Left renal pelvis (tissue), 4 donors: ENCODE measurements around the gene ATMIN. TPM values are rescaled to one million over a fixed set of nuclear protein-coding genes. Genes with fewer than 3 reads are reported as not detected.

Experiments
- DNase-seq, 4 donors: peaks; one replicate each; pipeline ENCODE4 v3.0.0-alpha.2; 2013; ENCODE audit warnings: low read depth in 4 of 4, low spot score in 3 of 4
- polyA plus RNA-seq, 4 donors: library from polyadenylated mRNA; unstranded; fragments of 120-200 nt; gene quantifications; one replicate each; pipeline ENCODE4 v1.2.1, GENCODE V29; 2013; ENCODE audit not compliant: insufficient read length in 4 of 4

The ATMIN gene
- 10 to 100 TPM; 44.0 to 48.7 (median 47.4) TPM for polyA plus RNA-seq

DNA sequence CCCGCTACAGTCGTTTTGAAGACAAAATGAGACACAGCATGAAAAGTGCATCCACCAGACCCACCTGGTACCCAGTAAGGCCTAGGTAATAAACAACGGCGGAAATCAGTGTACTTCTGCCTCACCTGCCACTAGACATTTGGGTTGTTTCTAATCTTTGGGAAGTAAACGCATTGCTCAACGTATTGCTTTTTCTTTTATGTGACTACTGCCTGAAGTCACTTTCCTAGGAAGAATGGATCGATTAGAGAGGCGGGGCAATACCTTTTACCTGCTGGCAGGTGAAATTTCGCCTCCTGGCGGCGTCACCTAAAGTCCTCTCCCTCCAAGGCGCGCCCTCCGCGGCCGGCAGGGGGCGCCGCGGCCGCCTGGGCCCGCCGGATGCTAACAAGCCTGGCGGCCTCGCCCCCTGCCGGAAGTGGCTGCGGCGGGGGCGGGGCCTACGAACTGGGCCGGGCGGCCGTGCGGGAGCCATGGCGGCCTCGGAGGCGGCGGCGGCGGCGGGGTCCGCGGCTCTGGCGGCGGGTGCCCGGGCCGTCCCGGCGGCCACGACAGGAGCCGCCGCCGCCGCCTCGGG is at the start of gene ATMIN:
ATMIN (plus strand) TSS at position 445 of the 577 bp plus-strand sequence; CDS start at position 474, 29 bp downstream.
- peak; percentile 21 to 80 (median 76) for DNase-seq

GRCh38 chr16:80986557-80986956 is 49.1 kb upstream of the ATMIN start:
- DNase-seq, result no peak

DNA sequence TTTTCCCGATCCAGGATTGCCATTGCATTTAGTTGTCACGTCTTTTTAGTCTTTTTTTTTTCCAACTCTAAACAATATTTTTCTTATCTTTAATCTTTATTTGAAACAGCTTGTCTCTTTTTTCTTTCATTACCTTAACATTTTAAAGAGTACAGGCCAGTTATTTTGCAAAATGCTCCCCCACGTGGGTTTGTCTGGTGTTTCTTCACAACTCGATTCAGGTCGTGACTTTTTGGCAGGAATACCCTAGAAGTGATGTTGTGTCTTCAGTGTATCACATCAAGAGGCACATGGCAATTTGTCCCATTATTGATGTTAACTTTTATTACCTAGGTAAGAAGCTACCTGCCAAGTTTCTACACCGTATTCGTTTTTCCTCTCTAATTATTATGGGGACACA is 46.9 kb upstream of the ATMIN start:
- no peak for DNase-seq

- DNase-seq, result no peak
These were observed 45.8 kb upstream of the ATMIN start for GRCh38 chr16:80989801-80990200.

- DNase-seq, result no peak
These were observed 45.1 kb upstream of the ATMIN start for GRCh38 chr16:80990577-80990976.

DNA sequence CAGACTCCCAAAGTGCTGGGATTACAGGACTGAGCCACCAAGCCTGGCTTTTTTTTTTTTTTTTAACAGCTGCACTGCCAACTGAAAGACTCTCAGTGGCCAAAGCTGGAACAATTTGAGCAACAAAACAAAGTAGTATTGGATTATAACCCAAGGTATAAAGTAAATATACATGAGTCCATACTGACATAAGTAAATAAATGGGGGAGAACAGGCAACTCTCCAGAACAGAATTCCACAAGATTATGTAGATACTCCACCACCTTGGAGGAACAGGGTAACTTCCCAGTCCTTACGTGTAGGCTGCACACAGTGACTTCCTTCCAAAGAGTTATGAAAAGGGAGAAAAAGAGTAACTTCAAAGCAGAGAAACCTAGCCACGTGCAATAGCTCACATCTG is 44.7 kb upstream of the ATMIN start:
- no peak for DNase-seq

DNA sequence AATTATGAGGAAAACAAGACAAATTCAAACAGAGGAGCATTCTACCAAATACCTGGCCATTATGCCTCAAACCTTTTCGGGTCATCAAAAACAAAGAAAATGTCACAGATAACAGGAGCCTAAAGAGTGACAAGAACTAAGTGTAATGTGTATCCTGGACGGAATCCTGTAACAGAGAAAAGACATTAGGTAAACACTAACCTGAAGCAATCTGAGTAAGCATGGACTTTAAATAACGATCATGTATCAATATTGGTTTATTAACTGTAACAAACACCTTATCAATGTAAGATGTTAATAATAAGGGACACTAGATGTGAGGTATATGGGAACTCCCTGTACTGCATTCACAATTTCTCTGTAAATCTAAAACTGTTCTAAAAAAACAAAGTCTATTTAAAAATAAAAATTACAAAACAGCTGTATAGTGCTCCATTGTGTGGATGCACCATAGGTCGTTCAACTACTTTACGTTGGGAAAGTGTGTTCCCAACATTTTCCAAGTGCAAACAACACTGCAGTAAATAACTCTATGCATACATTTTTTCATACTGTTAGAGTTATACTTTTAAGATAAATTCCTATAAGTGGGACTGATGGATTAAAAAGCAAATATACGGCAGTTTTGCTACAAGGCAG is 43.7 kb upstream of the ATMIN start:
- DNase-seq, result no peak

GRCh38 chr16:80992676-80993293 is 42.9 kb upstream of the ATMIN start:
- no peak for DNase-seq

DNA sequence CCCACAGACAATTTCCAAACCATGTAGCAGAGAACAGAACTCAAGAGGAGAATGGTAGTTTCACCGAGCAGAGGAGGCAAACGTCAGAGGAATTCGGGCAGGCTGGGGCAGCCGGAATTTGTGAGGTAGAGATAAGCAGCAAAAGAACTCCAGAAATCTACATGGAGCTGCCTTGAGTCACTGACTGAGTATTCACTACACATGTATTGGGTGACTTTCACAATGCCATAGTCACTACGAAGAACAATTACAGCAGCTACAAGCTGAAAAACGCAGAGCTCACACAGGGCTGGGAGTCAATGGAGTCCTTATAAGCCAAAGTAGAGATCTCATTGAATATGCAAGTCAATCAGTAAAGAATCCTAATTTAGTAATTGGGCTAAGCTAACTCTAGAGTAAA is 42.3 kb upstream of the ATMIN start:
- no peak for DNase-seq

GRCh38 chr16:80993834-80994233 is 41.8 kb upstream of the ATMIN start:
- no peak for DNase-seq

- no peak for DNase-seq
These were observed 41.2 kb upstream of the ATMIN start for GRCh38 chr16:80994451-80994850.

GRCh38 chr16:80996688-80997138 is 38.9 kb upstream of the ATMIN start:
- peak in 1 of 4 donors; percentile 25 for DNase-seq

DNA sequence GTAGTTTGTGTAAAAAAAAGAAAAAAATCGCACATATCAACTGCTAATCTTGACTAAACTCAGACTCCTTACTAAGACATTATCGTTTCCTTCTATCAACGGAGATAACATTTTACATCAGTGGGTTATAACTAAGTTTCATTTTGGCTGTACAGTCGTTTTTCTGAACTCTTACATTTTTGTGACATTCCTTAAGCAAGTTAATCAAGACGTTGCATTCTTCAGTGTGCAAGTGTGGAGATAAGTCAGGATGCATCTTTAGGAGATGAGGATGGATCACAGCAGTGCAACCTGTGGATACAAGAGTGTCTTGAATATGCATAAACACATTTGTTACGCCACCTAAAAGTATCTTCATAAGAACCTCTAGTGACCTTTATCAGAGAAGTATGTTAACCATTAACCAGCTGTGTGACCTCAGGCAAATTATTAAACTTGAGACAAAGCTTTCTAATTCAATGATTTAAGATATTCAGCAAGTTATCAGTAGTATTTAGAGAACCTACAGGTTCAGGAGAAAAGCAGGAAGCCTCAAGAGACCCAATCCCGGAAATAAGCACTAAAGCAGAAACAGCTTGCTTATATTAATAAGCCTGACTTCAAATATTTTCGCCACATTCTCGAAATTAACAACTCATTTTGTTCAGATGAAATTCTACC is 38.4 kb upstream of the ATMIN start:
- DNase-seq, result peak in 1 of 4 donors; percentile 33

DNA sequence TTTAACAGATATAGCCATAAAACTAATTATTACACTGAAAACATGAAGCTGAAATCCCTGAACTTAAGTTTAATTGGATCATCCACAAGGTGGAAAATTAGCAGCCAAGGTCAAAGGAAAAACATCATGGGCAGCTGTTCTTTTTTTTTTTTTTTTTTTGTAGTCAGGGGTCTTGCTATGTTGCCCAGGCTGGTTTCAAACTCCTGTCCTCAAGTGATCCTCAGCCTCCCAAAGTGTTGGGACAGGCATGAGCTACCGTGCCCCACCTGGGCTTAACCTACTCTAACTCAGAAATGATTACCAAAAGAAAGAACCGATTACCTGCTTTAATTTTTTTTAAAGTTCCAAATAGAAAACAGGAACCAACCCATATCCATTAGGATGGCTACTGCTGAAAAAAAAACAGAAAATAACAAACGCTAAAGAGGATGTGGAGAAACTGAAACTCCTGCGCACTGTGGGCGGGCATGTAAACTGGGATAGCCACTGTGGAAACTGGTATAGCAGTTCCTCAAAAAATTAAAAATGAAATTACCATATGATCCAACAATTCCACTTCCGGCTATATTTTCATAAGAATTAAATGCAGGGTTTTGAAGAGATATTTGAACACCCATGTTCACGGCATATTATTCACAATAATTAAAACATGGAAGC is 37.5 kb upstream of the ATMIN start:
- DNase-seq, result no peak

GRCh38 chr16:81000873-81001272 is 34.8 kb upstream of the ATMIN start:
- DNase-seq, result no peak

- no peak for DNase-seq
These were observed 34.3 kb upstream of the ATMIN start for GRCh38 chr16:81001330-81001729.

- no peak for DNase-seq
These were observed 32.6 kb upstream of the ATMIN start for GRCh38 chr16:81003064-81003463.

DNA sequence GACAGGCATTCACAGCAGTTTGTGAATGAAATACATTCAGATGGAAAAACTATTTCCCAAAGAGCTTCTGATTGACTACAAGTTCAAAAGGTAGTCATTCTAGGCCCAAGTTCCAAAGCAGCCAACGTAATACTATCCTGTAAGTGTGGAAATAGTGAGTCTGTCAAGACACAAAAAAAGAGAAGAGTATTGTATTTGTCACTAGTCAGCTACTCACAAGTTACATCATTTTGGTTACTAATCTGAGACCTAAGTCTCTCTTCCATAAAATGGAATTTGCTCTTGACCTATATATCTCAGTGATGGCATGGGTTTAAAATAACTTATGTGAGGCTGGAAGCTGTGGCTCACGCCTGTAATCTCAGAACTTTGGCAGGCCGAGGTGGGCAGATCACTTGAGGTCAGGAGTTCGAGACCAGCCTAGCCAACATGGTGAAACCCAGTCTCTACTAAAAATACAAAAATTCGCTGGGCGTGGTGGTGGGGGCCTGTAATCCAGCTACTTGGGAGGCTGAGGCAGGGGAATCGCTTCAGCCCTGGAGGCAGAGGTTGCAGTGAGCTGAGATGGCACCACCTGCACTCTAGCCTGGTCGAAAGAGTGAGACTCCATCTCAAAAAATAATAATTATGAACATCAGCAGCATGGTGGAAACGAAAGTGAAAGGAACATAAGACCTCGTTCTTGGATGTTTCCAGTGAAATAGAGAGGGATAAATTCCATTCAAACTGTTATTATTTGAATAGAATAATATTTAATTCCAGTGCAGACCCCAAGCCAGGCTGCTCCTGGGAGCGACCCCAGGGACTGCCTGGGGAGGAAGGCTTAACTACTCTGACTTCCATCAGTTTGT is 31.8 kb upstream of the ATMIN start:
- DNase-seq, result no peak

DNA sequence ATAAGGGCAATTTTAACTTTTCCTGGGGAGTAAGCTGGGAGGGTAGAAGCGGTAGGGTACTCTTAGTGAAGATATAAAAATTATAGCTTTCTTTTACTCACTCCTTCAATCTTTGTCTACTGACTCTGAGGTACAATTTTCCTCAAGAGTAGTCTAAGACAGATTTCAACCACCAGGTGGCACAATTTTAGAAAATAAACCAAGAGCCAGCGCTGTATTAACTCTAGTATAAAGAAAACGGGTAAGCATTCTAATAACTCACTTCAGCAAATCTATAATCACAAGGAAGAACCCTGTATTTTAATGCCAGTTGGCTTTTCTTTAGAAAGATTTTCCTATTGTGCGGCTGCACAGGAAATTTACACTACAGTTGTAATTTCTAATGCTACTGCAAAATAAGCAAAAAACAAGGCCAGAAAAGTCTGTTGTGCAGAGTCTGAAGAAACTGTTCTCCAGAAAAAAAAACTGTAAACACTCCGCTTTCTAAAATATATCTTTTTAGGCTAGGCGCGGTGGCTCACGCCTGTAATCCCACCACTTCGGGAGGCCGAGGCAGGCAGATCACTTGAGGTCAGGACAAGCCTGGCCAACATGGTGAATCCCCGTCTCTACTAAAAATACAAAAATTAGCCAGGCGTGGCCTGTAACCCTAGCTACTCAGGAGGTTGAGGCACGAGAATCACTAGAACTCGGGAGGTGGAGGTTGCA is 30.8 kb upstream of the ATMIN start:
- peak in 3 of 4 donors; percentile 44 to 56 (median 54) for DNase-seq
